Lung (tissue), 12 donors: Measurements from ENCODE around the gene PRDM1. TPM values are rescaled to one million over a fixed set of nuclear protein-coding genes. Genes with fewer than 3 reads are reported as not detected.

ENCODE experiments used
- ATAC-seq: fragments of 200-7000 bp; cut with Tn5 transposase; one replicate; pipeline ENCODE4 v1.9.1; 2020; ENCODE audit warnings: moderate number of reproducible peaks; ENCODE audit not compliant: insufficient read depth, low FRiP score
- DNase-seq, 3 donors: peaks; one replicate each; pipeline ENCODE4 v3.0.0-alpha.2; 2013 to 2017
- H3K27ac ChIP-seq, 2 donors: one replicate each; pipeline ENCODE4 v1.5.1; 2013; ENCODE audit warnings: mild to moderate bottlenecking in 2 of 2, moderate library complexity in 2 of 2, control low read depth in 1 of 2, inconsistent platforms in 1 of 2, low read depth in 1 of 2, low read length in 1 of 2
- H3K27me3 ChIP-seq, 3 donors: one replicate each; pipeline ENCODE4 v1.5.1; 2013; ENCODE audit warnings: low read length in 2 of 3; ENCODE audit not compliant: control insufficient read depth in 3 of 3, insufficient read depth in 3 of 3
- H3K36me3 ChIP-seq, 4 donors: one replicate each; pipeline ENCODE4 v1.5.1; 2013; ENCODE audit warnings: low read length in 4 of 4, mild to moderate bottlenecking in 1 of 4, moderate library complexity in 1 of 4; ENCODE audit not compliant: control insufficient read depth in 4 of 4, insufficient read depth in 4 of 4
- H3K4me1 ChIP-seq, 5 donors: one replicate each; pipeline ENCODE4 v1.5.1; 2013; ENCODE audit warnings: low read length in 5 of 5, mild to moderate bottlenecking in 2 of 5, moderate library complexity in 1 of 5; ENCODE audit not compliant: control insufficient read depth in 5 of 5, insufficient read depth in 5 of 5
- H3K4me3 ChIP-seq: one replicate; pipeline ENCODE4 v1.5.1; 2013; ENCODE audit warnings: mild to moderate bottlenecking, control low read depth, moderate library complexity
- H3K9ac ChIP-seq, 2 donors: one replicate each; pipeline ENCODE4 v1.5.1; 2013; ENCODE audit warnings: low read length in 2 of 2, control low read depth in 1 of 2; ENCODE audit not compliant: insufficient read depth in 1 of 2
- H3K9me3 ChIP-seq, 4 donors: one replicate each; pipeline ENCODE4 v1.5.1; 2013; ENCODE audit warnings: low read length in 3 of 4, mild to moderate bottlenecking in 1 of 4, moderate library complexity in 1 of 4; ENCODE audit not compliant: control insufficient read depth in 4 of 4, insufficient read depth in 3 of 4
- WGBS, 2 donors: extraction: QIAGEN DNeasy Blood & Tissue Kit; methylation state at CpG; one replicate each; pipeline ENCODE4 v1.1.7; 2013; 5-methylcytosine and 5-hydroxymethylcytosine counted together
- polyA plus RNA-seq, 2 donors: library from polyadenylated mRNA; stranded (reverse); fragments of 200-250 nt; gene quantifications; one replicate each; pipeline ENCODE4 v1.2.1, GENCODE V29; 2013
- total RNA-seq, 2 donors: library from RNA; depleted of rRNA in 1 of 2; stranded (reverse); fragments of >200 nt in 1 of 2; gene quantifications; one replicate each; pipeline ENCODE4 v1.2.1, GENCODE V29; 2014 to 2021
- TF ChIP-seq, protein P1 (sequence below): IDR thresholded peaks from 2 replicates; pipeline ENCODE4 v1.5.1; 2012; ENCODE audit warnings: mild to moderate bottlenecking; ENCODE audit errors: control extremely low read depth, extremely low read depth
- donor health status: control.
- donor health status: control.
- donor health status: Bipolar disorder and iron deficiency.
- donor health status: healthy.
- donor health status: DM: yes; HTN: yes; CAD: no.

PRDM1 gene
- total and polyA plus RNA-seq, 4 donors, result 2.3 to 12.4 (median 8.8) TPM

GRCh38 chr6:106102967-106103727 lies 17.0 kb downstream of the PRDM1 start:
- TF ChIP-seq, protein P1, sequence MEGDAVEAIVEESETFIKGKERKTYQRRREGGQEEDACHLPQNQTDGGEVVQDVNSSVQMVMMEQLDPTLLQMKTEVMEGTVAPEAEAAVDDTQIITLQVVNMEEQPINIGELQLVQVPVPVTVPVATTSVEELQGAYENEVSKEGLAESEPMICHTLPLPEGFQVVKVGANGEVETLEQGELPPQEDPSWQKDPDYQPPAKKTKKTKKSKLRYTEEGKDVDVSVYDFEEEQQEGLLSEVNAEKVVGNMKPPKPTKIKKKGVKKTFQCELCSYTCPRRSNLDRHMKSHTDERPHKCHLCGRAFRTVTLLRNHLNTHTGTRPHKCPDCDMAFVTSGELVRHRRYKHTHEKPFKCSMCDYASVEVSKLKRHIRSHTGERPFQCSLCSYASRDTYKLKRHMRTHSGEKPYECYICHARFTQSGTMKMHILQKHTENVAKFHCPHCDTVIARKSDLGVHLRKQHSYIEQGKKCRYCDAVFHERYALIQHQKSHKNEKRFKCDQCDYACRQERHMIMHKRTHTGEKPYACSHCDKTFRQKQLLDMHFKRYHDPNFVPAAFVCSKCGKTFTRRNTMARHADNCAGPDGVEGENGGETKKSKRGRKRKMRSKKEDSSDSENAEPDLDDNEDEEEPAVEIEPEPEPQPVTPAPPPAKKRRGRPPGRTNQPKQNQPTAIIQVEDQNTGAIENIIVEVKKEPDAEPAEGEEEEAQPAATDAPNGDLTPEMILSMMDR, result no peak

DNA sequence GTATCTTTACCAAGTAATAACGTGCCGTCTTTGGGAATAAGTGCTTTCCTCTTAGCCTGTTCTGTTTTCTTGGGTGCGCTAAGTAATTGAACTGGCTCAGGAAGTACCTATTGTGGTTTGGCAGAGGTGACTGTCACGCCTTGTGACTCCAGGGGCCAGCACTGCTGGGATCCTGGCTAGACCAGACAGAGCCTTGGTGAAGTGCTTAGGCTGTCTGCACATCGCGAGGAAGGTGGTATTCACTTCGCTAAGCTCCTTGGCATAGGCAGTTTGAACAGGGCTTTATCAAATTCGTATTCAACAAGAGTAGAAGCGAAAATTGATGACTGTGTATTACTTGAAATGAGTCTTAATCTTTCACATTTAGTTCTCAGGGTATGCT lies 17.6 kb downstream of the PRDM1 start:
- WGBS, 2 donors, result 27 to 35% methylated on average over 9 of the region's 9 CpGs
- Histone ChIP-seq H3K36me3 (peaks cover 0 to 19% (median 0%) of the 10 kb centered on the region in 4 donors), H3K9me3 (no peaks in the 10 kb centered on the region), H3K9ac (no peak overlapping the region), H3K4me3 (no peak overlapping the region), H3K27ac (peak overlapping the region in 1 of 2 donors; percentile 55), H3K4me1 (peaks cover 0 to 10% (median 6%) of the 10 kb centered on the region in 5 donors), H3K27me3 (peaks cover 0 to 47% (median 37%) of the 10 kb centered on the region in 3 donors)
- ATAC-seq (peak; percentile 55), DNase-seq (no peak)
- TF ChIP-seq, protein P1, result no peak

More at GRCh38 chr6:106102967-106103727, 17.0 kb downstream of the PRDM1 start:
- 23 to 58% methylated on average over 11 of the region's 11 CpGs for WGBS, 2 donors
- Histone ChIP-seq H3K9ac (no peak overlapping the region), H3K9me3 (no peaks in the 10 kb centered on the region), H3K4me3 (no peak overlapping the region), H3K27ac (peak overlapping the region in 1 of 2 donors; percentile 71), H3K36me3 (peaks cover 0 to 19% (median 0%) of the 10 kb centered on the region in 4 donors), H3K27me3 (peaks cover 0 to 53% (median 43%) of the 10 kb centered on the region in 3 donors), H3K4me1 (peaks cover 0 to 15% (median 9%) of the 10 kb centered on the region in 5 donors)
- ATAC-seq (no peak), DNase-seq (no peak)

- Histone ChIP-seq H3K4me3 (no peak overlapping the region), H3K27me3 (peaks cover 0 to 40% (median 30%) of the 10 kb centered on the region in 3 donors), H3K9ac (no peak overlapping the region), H3K4me1 (peaks cover 0 to 9% (median 0%) of the 10 kb centered on the region in 5 donors), H3K9me3 (no peaks in the 10 kb centered on the region), H3K36me3 (peaks cover 0 to 19% (median 0%) of the 10 kb centered on the region in 4 donors), H3K27ac (no peak overlapping the region)
- ATAC-seq, result no peak
- no peak for DNase-seq
- WGBS, 2 donors, result 89 to 93% methylated on average over 7 of the region's 7 CpGs
- TF ChIP-seq, protein P1, result no peak
These were observed 18.3 kb downstream of the PRDM1 start for GRCh38 chr6:106104476-106104875.
